Endothelial cell of umbilical vein (primary cell): Measurements from ENCODE around the gene CDKN2B-AS1. TPM values are rescaled to one million over a fixed set of nuclear protein-coding genes. Genes with fewer than 3 reads are reported as not detected.

Source experiments
- BruUV-seq: library from RNA; stranded (reverse); fragments of 400-500 nt; replicated peaks from 2 replicates; lab custom pipeline; 2021; lab: Mats Ljungman, UMichigan
- CTCF ChIA-PET: fragments of 300-600, 350-600 bp; sonication (Branson Sonifier 250); formaldehyde crosslinking; loops from one replicate; lab custom pipeline; 2021; ENCODE audit warnings: antibody characterized with exemption, inconsistent platforms; lab: Charles Lee
- POLR2A ChIA-PET: fragments of 300-600, 350-600 bp; sonication (Branson Sonifier 250); formaldehyde crosslinking; loops from one replicate; lab custom pipeline; 2021; ENCODE audit warnings: antibody characterized with exemption, inconsistent platforms; lab: Charles Lee
- DNase-seq: peaks from one replicate; pipeline ENCODE4 v3.0.0-alpha.2; 2011; ENCODE audit warnings: low read depth, low spot score
- FAIRE-seq: peaks from 2 replicates; lab custom pipeline; 2011; peaks lifted over from hg19 to GRCh38; lab: Jason Lieb, UNC
- H2AFZ ChIP-seq: 2 replicates; pipeline ENCODE4 v1.6.0; 2012; ENCODE audit warnings: low read depth, low read length, control low read depth, inconsistent platforms
- H3K27ac ChIP-seq: 2 replicates; pipeline ENCODE4 v1.5.1; 2011; ENCODE audit warnings: low read depth, mild to moderate bottlenecking, control low read depth, low read length, moderate library complexity; ENCODE audit not compliant: insufficient read depth
- H3K27me3 ChIP-seq, 2 experiments: 2 replicates each; pipeline versions ENCODE4 v1.6.0 to v1.6.1; 2011; ENCODE audit warnings: low read length in 2 of 2, mixed read lengths in 1 of 2; ENCODE audit not compliant: control insufficient read depth in 2 of 2, insufficient read depth in 2 of 2
- H3K36me3 ChIP-seq, 2 experiments: 2 replicates in 1 of 2; 3 replicates in 1 of 2; pipeline ENCODE4 v1.5.1; 2011; ENCODE audit warnings: low read length in 2 of 2, mild to moderate bottlenecking in 1 of 2, moderate library complexity in 1 of 2; ENCODE audit not compliant: control insufficient read depth in 2 of 2, insufficient read depth in 2 of 2; ENCODE audit errors: extremely low read depth in 1 of 2
- H3K4me1 ChIP-seq: 3 replicates; pipeline ENCODE4 v1.5.1; 2011; ENCODE audit warnings: mild to moderate bottlenecking, low read length; ENCODE audit not compliant: control insufficient read depth, insufficient read depth; ENCODE audit errors: extremely low read depth
- H3K4me2 ChIP-seq: 2 replicates; pipeline ENCODE4 v1.6.1; 2011; ENCODE audit warnings: low read length, control low read depth, mixed read lengths; ENCODE audit not compliant: insufficient read depth
- H3K4me3 ChIP-seq, 3 experiments: fragments of 200-600 bp in 1 of 3; sonication (generic), shearing (Covaris generic) in 1 of 3; replicated peaks in 1 of 3; 2 replicates each; pipeline ENCODE4 v1.5.1; 2011 to 2016; ENCODE audit warnings: control low read depth in 3 of 3, low read length in 3 of 3, mild to moderate bottlenecking in 2 of 3, inconsistent platforms in 1 of 3, low read depth in 1 of 3, moderate library complexity in 1 of 3; ENCODE audit not compliant: insufficient read depth in 1 of 3
- H3K79me2 ChIP-seq: 2 replicates; pipeline ENCODE4 v1.6.0; 2012; ENCODE audit warnings: low read length, inconsistent platforms; ENCODE audit not compliant: control insufficient read depth, insufficient read depth
- H3K9ac ChIP-seq: replicated peaks from 2 replicates; pipeline ENCODE3; 2011; ENCODE audit warnings: low read length, control low read depth; ENCODE audit not compliant: insufficient read depth; ENCODE audit errors: extremely low read depth
- H3K9me1 ChIP-seq: replicated peaks from 3 replicates; pipeline ENCODE4 v1.6.0; 2011; ENCODE audit warnings: mild to moderate bottlenecking, low read length; ENCODE audit not compliant: control insufficient read depth, insufficient read depth; ENCODE audit errors: extremely low read depth
- H3K9me3 ChIP-seq: replicated peaks from 2 replicates; pipeline ENCODE4 v1.5.1; 2012; ENCODE audit warnings: low read length, inconsistent platforms; ENCODE audit not compliant: control insufficient read depth, insufficient read depth
- H4K20me1 ChIP-seq: replicated peaks from 2 replicates; pipeline ENCODE3; 2011; ENCODE audit warnings: mild to moderate bottlenecking, low read length; ENCODE audit not compliant: control insufficient read depth, insufficient read depth; ENCODE audit errors: extremely low read depth
- CTCF ChIP-seq, 2 donors: IDR thresholded peaks; 1 replicate in 1 of 2; 2 replicates in 1 of 2; pipeline ENCODE4 v1.5.1; 2011; ENCODE audit warnings: low read length in 2 of 2, mild to moderate bottlenecking in 2 of 2, moderate library complexity in 2 of 2, control low read depth in 1 of 2, inconsistent platforms in 1 of 2, low read depth in 1 of 2; ENCODE audit not compliant: insufficient read depth in 1 of 2; ENCODE audit errors: extremely low read depth in 1 of 2
- EZH2 ChIP-seq: IDR thresholded peaks from 2 replicates; pipeline ENCODE4 v1.6.1; 2012; ENCODE audit warnings: borderline replicate concordance, low read depth, mild to moderate bottlenecking, moderate library complexity, low read length, inconsistent platforms; ENCODE audit not compliant: severe bottlenecking
- FOS ChIP-seq: IDR thresholded peaks from 2 replicates; pipeline ENCODE4 v1.6.1; 2011; ENCODE audit warnings: mild to moderate bottlenecking, low read length, moderate library complexity, borderline replicate concordance; ENCODE audit not compliant: insufficient read depth
- GATA2 ChIP-seq: IDR thresholded peaks from 2 replicates; pipeline ENCODE4 v1.7.0; 2011; ENCODE audit warnings: low read depth, mild to moderate bottlenecking, moderate library complexity, mixed read lengths, low read length; ENCODE audit not compliant: insufficient read length, insufficient read depth
- JUN ChIP-seq: IDR thresholded peaks from 2 replicates; pipeline ENCODE4 v1.6.1; 2011; ENCODE audit warnings: borderline replicate concordance, low read depth; ENCODE audit not compliant: insufficient read length, insufficient read depth
- MAX ChIP-seq: IDR thresholded peaks from 2 replicates; pipeline ENCODE4 v1.6.1; 2011; ENCODE audit not compliant: insufficient read depth, insufficient read length
- MYC ChIP-seq: IDR thresholded peaks from one replicate; pipeline ENCODE4 v1.6.1; 2011; ENCODE audit warnings: mild to moderate bottlenecking, low read depth, low read length
- POLR2A ChIP-seq: IDR thresholded peaks from 2 replicates; pipeline ENCODE4 v1.6.1; 2012; ENCODE audit warnings: low read depth, mild to moderate bottlenecking, control low read depth, low read length
- POLR2AphosphoS5 ChIP-seq: IDR thresholded peaks from 2 replicates; pipeline ENCODE4 v1.6.1; 2012; ENCODE audit warnings: low read depth, mild to moderate bottlenecking, control low read depth, low read length, moderate library complexity; ENCODE audit not compliant: insufficient read depth
- dilution Hi-C: fragments of 300-500 bp; cut with MboI; formaldehyde crosslinking; loops from one replicate; pipeline ENCODE4 v1.15.0; 2019; ENCODE audit warnings: low sequenced_read_pairs; ENCODE audit not compliant: extremely low pct_ligation_motif_present
- intact Hi-C: fragments of 100-400 bp; cut with micrococcal nuclease; formaldehyde crosslinking; loops from one replicate; pipeline ENCODE4 v1.10.0; 2022
- polyA plus RNA-seq, 4 experiments: library from polyadenylated mRNA; depleted of rRNA in 3 of 4; stranded (reverse) in 3 of 4; unstranded in 1 of 4; fragments of >200 nt; gene quantifications; 2 replicates each; pipeline versions ENCODE4 v1.2.1 to v1.2.3, GENCODE V29; 2011 to 2012; ENCODE audit warnings: missing spikeins in 1 of 4
- total RNA-seq: library from RNA; stranded (reverse); gene quantifications from 2 replicates; pipeline ENCODE4 v1.2.3, GENCODE V29; 2021

The CDKN2B-AS1 gene
- total and polyA plus RNA-seq, 2 donors (not counting 3 experiments of a cell fraction or from before 2014, with no cell fraction given): 0.44 to 1.9 TPM

DNA sequence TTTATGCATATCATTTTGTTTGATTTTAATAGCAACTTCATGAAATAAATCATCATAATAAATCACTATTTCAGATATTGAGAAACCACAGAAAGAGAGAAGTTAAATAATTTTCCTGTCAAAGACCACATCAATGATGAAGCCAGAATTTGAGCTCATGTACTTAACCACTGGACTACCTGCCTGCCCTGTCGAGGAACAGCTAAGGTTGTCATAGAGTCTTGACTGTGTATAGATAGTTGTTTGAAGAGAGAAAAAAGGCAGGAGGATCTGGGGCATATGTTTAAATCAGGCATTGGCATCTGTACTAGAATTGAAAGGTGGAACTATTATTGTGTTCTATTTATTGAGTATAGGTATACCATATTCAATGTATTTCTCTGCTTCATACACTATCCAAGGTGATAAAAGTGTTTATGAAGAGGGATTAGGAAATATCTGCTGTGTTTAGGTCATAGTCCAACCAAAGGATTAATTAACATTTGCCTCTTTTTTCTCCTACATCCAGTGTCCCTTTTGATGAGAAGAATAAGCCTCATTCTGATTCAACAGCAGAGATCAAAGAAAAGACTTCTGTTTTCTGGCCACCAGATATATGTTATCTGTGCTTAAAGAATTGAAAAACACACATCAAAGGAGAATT lies 51.8 kb downstream of the CDKN2B-AS1 start:
- no peak overlapping the region for H3K9ac ChIP-seq
- no TSS peak for BruUV-seq
- H3K4me1 ChIP-seq: peaks cover 34% of the 10 kb centered on the region
- dilution Hi-C loops: no loop called here
- H3K4me2 ChIP-seq: no peak overlapping the region
- H3K9me3 ChIP-seq: no peaks in the 10 kb centered on the region
- H4K20me1 ChIP-seq: no peaks in the 10 kb centered on the region
- CTCF ChIA-PET: interaction anchor here (0.9 to 6.7 kb wide), 7 partner anchors 9 to 233 kb away, joined by 4 to 45 read pairs (median 7); no protein-coding TSS in a partner anchor
- H3K27me3 ChIP-seq: no peaks in the 10 kb centered on the region
- no peak for FAIRE-seq
- H3K9me1 ChIP-seq: no peaks in the 10 kb centered on the region
- no peaks in the 10 kb centered on the region for H3K36me3 ChIP-seq
- no peak overlapping the region for H3K4me3 ChIP-seq
- no peak for DNase-seq
- no peaks in the 10 kb centered on the region for H3K79me2 ChIP-seq
- intact Hi-C loops: no loop called here
- TF ChIP-seq POLR2AphosphoS5 (no peak), MYC (no peak), MAX (no peak), POLR2A (no peak), FOS (no peak), CTCF (IDR thresholded peaks at IDR 0.05; ENCODE audit: extremely low read depth in 1 of 2, insufficient read depth in 1 of 2, low read depth in 1 of 2, low read length in 2 of 2) (no peak), EZH2 (no peak), GATA2 (no peak), JUN (no peak)
- H2AFZ ChIP-seq: no peak overlapping the region
- H3K27ac ChIP-seq: no peak overlapping the region
- POLR2A ChIA-PET: no interaction called here
